NCI-H748 (cell line): Measurements from ENCODE around the gene TXNL4B.

ENCODE experiments used
- DNase-seq: peaks from one replicate; lab custom pipeline; 2025; ENCODE audit not compliant: unreplicated experiment; lab: John Stamatoyannopoulos, UW

Gene TXNL4B

DNA sequence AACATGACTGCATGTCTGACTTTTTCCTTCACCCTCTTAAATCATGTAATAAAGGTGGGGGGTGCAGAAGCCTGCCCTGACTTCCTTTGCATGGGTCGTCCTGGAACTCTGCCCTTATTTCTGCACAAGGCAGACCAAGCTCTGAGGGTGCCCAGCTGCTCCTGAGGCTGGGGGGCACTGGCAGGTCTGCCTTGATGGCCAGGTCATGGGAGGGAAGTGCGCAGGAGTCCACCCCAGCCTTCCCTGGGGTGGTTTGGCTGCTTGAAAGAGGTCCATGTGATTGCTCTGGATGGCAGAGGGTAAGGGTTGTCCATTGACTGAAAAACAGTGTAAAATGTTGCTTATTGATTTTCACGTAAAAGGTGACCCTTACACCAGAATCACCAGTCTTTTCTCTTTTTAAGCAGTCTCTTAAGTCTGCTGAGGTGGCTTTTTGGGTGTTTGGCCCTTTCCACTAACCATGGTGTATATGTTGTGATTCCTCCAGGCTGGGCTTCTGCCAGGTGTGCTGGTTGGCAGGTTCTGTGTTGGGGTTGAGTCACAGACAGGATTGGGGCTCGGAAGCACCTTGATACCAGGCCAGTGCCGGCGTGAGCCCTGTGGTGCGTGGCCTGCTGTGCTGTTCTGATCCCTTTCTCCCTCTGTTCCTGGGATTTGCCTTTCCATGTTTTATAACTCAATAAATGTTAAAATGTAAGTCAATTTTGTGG, 19.6 kb upstream of the TXNL4B start:
- DNase-seq: no peak

- DNase-seq: no peak
Measured at GRCh38 chr16:72112452-72112792, 19.0 kb upstream of the TXNL4B start.

- DNase-seq: no peak
Measured at GRCh38 chr16:72111657-72112451, 18.4 kb upstream of the TXNL4B start.

DNA sequence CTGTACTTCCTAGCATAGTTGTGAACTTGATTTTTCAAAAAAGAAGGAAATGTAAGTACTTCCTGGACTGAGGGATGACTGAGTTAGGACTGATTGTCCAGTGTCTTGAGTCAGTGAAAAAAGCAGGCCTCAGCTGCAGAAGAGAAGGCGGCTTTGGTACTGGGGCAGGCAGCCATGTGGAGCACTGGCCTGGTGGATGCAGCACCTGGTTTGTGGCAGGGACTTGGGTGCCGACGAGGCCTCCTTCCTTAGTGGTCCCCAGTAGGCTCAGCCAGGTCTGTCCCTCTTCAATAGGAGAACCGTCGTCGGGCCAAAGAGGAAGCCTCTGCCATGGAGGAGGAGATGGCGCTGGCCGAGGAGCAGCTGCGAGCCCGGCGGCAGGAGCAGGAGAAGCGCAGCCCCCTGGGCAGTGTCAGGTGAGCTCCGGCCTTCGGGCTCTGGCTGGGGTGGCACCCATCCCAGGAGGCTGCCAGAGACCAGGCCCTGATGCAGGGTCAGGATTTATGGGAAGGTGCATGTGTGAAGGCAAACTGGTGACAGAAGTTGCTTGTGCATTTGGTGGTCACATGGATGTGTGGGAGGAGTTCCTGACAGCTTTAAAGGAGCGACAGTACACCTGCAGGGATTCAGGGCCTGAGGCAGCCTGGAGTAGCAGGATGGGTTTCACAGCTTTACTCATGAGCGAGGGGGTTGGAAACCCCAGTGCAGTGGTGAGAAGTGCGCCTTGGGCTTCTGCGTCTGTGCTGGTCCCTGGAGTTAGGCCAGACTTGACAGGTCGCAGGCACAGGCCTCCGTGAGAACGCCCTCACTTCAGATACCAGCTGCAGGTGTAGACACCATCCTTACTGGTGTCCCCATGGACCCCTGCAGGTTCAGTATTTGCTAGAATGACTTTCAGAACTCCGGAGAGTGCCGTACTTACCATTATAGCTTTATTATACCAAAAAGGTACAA, 17.5 kb upstream of the TXNL4B start:
- DNase-seq: no peak

DNA sequence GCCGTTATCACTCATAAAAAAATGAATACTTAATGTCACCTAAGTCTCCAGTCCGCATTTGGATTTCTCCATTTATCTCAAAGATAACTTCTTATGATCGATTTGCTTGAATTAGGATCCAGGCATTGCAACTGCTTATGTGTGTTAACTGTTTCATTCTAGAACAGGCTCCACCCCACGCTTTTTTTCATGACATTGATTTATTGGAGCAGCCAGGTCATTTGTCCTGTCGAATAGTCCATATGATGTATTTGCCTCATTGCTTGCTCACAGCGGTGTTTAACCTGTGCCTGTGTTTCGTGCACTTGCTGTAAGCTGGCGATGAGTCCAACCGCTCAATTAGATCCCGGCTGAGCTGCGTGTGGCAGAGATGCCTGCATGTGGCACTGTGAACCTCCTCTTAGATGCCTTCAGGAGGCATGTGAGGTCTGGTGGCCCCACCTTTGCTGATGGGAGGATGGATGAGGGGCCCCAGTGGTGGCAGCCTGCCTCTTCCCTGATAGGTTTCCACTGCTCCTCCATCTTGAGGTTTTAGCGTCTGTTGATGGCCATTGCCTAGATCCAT, 16.6 kb upstream of the TXNL4B start:
- no peak for DNase-seq

GRCh38 chr16:72109300-72109699, 15.9 kb upstream of the TXNL4B start:
- no peak for DNase-seq

- no peak for DNase-seq
Measured at GRCh38 chr16:72108353-72109102, 15.1 kb upstream of the TXNL4B start.

GRCh38 chr16:72107371-72107770, 14.0 kb upstream of the TXNL4B start:
- DNase-seq: no peak

- DNase-seq: no peak
Measured at GRCh38 chr16:72105978-72106377, 12.6 kb upstream of the TXNL4B start.

DNA sequence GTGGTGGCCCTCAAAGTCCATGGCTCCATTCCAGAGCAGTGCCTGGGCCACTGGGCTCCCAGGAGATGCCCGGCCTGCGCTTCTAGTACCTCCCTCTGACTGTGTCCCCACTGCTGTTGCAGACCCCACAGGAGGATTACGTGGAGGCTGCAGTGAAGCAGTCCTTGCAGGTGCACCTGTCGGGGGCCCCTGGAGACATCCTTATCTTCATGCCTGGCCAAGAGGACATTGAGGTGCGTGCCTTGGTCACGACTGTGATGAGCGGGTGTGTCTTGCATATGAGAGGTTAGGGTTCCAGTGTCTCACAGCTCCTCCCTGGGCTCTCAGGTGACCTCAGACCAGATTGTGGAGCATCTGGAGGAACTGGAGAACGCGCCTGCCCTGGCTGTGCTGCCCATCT, 11.5 kb upstream of the TXNL4B start:
- no peak for DNase-seq

DNA sequence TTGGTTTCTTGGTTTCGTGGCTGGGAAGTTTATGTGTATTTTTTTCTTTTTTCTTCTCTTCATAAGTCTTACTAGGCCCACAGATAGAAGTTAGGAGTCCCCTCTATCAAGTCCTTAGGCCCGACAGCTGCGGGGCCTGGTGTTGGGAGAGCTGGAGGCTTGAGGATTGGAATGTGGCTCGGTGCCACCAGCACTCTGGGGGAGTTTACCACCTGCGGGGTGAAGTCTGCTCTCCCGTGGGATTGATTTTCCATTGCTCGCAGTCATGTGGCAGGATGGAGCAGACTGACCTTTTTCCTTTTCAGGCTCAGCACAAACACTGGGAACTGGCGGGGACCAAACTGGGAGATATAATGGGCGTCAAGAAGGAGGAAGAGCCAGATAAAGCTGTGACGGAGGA, 7.8 kb upstream of the TXNL4B start:
- no peak for DNase-seq

- DNase-seq: peak; percentile 26
Measured at GRCh38 chr16:72099377-72099818, 6.0 kb upstream of the TXNL4B start.

DNA sequence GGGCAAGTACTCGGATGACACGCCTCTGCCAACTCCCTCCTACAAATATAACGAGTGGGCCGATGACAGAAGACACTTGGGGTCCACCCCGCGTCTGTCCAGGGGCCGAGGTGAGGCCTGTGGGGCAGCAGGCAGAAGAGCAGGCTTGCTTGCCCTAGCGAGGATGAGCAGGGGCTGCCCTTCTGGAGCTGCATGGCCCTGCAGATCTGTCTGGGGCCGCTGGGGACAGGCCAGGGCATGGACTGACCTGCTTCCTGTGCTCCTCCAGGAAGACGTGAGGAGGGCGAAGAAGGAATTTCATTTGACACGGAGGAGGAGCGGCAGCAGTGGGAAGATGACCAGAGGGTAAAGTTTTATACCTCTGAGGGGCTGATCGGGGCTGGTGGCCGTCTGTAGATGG, 5.5 kb upstream of the TXNL4B start:
- no peak for DNase-seq

GRCh38 chr16:72094266-72094610, 818 bp upstream of the TXNL4B start:
- DNase-seq: peak; percentile 4

DNA sequence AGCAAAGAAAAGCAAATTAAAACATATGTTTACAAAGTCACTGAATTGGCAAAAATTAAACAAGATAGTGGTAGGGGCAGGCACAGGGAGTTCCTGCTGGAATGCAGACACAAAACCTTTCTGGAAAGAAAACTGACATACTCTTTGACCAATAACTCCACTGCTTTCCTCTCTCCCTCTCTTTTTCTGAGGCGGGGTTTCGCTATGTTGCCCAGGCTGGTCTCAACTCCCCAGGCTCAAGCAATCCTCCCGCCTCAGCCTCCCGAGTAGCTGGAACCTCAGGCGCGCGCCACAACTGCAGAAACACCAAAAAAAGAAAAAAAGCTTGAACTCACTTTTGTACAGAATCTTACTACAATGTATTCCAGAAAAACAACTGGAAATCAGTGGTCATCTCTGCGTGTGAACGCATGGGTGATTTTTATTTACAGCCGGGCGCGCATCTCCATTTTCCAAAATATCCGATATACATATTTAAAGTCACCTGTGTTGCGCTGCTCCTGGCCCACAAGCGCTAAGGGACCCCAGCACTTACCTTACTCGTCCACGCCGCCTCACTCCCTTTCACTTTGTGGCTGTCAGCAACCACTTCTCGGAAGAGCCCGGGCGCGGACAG, 480 bp downstream of the TXNL4B start:
- peak; percentile 26 for DNase-seq

DNA sequence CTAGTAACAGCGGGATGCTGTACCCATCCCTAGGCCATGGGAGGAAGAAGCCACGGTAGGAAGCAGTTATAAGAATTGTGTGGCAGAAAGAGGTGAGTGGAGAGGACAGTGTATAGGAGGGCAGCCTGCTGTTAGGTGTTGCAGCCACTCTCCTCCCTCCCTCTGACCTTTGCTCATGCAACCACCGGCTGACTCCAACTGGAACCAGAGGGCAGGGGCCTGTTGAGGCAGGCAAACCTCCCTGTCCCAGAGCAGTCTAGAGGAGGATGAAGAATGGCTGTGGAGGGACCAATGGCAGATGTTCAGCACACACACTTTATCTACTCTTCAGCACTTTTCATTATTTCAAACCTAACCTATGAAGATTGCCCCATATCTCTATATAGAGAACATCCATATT, 2.2 kb downstream of the TXNL4B start:
- no peak for DNase-seq

- no peak for DNase-seq
Measured at GRCh38 chr16:72085002-72085401, 8.4 kb downstream of the TXNL4B start.

- no peak for DNase-seq
Measured at GRCh38 chr16:72084445-72084844, 9.0 kb downstream of the TXNL4B start.

GRCh38 chr16:72083778-72084404, 9.5 kb downstream of the TXNL4B start:
- no peak for DNase-seq
